Choroid plexus epithelial cell (primary cell): ENCODE results near the gene ARL13B.

Experiments
- DNase-seq: peaks from one replicate; pipeline ENCODE4 v3.0.0-alpha.2; 2010; ENCODE audit warnings: low read depth
- H3K4me3 ChIP-seq: 2 replicates; pipeline ENCODE4 v1.5.1; 2011; ENCODE audit warnings: low read depth, mild to moderate bottlenecking, control low read depth, low read length, moderate library complexity
- TF ChIP-seq, protein P1 (sequence below): conservative IDR thresholded peaks from 2 replicates; pipeline ENCODE4 v1.5.1; 2011; ENCODE audit warnings: low read depth, mild to moderate bottlenecking, control low read depth, inconsistent platforms, low read length, moderate library complexity

The ARL13B gene

DNA sequence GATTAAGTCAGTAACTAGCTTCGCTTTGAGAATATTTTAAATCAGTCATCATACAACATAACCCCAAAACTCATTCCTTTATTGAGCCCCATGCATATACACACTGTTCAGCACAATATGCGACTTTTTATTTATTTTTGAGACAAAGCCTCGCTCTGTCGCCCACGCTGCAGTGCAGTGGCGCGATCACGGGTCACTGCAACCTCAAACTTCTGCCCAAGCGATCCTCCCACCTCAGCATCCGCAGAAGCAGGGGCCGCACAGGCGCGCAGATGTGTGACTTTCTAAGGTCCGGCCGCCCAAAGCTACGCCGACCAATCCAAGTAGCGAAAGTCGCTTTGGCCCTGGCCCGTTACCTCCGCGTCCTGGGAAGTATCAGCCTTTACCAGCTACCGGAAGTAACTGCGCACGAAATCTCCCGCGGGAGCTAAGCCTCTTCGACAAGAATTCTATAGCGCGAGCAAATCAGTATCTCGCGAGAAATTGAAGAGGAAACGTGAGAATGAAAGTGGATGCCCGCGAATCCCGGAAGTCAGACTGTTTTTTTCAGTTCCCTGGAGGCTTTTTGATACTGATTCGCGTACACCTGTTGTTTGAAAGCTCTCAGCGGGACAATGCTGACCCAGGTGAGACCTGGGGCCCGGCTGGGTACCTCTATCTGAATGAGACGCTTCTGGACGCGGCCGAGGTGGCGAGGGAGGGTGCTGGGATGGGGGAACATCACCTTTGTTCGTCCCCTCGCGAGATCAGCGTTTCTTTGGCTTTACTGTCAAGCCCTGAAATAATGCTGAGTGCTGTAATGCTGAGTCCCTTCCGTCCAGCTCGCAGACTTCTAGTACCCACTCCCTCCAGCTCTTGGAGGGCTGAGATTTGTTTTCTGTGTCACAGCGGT, 82.8 kb downstream of the ARL13B start, which contains the start of the genes DHFR2 and NSUN3:
TSS of gene DHFR2 (minus strand) at position 404 of the 892 bp plus-strand sequence. CDS start 1,405 bp downstream, outside the sequence.
TSS of gene NSUN3 (plus strand) at position 549 of the 892 bp plus-strand sequence. CDS start at position 615, 66 bp downstream.
- H3K4me3 ChIP-seq, result peak within 1 kb of the TSS; percentile 82
- TF ChIP-seq, protein P1, sequence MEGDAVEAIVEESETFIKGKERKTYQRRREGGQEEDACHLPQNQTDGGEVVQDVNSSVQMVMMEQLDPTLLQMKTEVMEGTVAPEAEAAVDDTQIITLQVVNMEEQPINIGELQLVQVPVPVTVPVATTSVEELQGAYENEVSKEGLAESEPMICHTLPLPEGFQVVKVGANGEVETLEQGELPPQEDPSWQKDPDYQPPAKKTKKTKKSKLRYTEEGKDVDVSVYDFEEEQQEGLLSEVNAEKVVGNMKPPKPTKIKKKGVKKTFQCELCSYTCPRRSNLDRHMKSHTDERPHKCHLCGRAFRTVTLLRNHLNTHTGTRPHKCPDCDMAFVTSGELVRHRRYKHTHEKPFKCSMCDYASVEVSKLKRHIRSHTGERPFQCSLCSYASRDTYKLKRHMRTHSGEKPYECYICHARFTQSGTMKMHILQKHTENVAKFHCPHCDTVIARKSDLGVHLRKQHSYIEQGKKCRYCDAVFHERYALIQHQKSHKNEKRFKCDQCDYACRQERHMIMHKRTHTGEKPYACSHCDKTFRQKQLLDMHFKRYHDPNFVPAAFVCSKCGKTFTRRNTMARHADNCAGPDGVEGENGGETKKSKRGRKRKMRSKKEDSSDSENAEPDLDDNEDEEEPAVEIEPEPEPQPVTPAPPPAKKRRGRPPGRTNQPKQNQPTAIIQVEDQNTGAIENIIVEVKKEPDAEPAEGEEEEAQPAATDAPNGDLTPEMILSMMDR, result no peak
- DNase-seq, result peak; percentile 98

DNA sequence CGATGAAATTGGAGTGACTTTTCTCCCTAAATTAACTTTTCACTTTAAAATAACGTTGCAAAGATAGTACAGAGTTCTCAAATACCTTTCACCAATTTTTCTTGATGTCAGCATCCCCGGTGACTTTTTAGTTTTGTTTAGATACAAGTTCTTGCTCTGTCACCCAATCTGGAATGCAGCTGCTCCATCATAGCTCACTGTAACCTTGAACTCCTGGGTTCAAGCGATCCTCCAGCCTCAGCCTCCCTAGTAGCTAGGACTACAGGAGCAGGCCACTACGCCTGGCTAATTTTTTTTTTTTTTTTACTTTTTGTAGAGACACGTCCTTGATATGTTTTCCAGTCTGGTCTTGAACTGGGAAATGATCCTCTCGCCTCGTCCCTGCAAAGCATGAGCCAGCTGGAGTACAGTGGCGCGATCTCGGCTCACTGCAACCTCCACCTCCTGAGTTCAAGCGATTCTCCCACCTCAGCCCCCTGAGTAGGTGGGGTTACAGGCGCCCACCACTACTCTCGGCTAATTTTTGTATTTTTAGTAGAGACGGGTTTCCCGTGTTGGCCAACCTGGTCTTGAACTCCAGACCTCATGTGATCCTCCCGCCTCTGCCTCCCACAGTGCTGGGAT, 83.7 kb downstream of the ARL13B start:
- TF ChIP-seq, protein P1, result no peak
- DNase-seq, result peak; percentile 17
- peak overlapping the region; percentile 82 for H3K4me3 ChIP-seq

DNA sequence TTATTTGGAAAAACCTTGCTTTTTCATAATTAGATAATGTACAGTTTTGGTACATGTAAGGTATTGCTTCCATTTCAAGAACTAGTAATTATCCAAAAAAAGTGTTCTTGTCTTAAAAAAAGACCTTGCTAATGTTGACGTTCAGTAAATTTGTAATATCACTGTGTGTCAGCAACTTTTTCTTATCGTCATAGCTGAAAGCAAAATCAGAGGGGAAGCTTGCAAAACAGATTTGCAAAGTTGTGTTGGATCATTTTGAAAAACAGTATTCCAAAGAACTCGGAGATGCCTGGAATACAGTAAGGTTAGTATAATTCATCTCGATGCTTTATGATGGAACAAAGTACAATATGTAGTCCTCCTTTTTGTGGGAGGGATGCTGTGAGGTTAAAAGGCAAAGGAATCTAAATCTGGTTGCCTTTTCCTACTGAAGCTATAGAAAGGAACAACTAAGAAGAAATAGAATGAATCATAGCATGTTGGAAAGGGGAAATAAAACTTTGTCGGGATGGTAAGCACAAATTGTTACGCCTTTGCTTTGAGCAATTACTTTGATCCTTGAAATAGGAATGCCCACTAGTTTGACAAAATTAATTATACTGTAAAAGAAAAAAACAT, 84.4 kb downstream of the ARL13B start:
- TF ChIP-seq, protein P1, result no peak
- H3K4me3 ChIP-seq, result no peak overlapping the region
- DNase-seq, result no peak

DNA sequence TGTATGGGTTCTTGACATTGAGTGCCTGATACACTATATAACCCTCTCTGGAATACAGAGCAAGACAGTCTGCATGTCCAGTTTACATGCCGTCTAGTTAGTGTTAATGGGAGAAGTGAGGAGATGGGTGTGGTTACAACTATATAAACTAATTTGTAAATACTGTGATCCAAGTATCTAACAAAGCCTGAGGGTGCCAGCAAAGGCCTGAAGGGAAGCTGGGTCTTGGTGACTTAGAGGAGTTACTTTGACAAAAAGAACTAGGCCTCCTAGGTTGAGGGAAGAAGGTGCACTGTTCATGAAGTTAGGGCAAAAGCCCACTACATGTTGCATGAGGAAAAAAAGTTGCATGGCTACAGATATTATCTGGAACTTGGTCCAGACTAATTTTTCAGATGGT, 85.2 kb downstream of the ARL13B start:
- TF ChIP-seq, protein P1, result no peak
- no peak for DNase-seq
- no peak overlapping the region for H3K4me3 ChIP-seq

DNA sequence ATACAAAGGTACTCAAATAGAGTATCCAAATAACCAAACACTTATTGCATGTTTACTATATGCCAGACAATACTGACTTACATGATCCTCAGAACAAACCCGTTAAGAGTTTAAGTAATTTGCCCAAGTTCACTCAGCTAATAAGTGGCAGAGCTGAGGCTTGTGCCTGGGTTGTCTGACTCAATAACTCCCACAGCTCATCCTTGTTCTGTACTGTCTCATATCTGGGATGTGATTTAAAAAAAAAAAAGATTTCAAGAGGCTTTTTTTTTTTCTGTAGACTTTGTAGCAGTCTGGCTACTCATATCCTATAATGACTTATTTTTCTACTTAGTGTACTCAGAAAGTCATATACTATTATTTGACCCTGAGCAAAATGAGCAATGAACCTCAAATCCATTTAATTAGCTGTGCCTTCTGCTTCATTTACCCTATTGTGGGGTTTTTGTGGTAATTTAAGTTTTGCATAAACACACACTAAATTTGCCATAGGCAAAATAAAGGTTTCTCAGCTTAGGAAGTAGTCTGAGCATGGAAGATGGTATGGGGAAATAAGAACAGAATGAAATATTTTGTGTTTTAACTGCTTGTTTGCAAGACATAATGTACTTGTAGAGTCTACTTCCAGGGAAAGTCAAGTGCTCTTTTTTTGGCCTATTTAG, 86.0 kb downstream of the ARL13B start:
- DNase-seq, result no peak
- H3K4me3 ChIP-seq, result no peak overlapping the region
- TF ChIP-seq, protein P1, result no peak
